ENCODE measurements around the gene CYB5D1. TPM values are rescaled to one million over a fixed set of nuclear protein-coding genes. Genes with fewer than 3 reads are reported as not detected.
"Not testable (repeated sequence)": the region's sequence is repeated elsewhere in the genome, so short reads cannot be mapped to it uniquely, and the experiment has no call there.

The CYB5D1 gene
- polyA plus RNA-seq, 5 donors, result 18.7 to 22.7 (median 19.6) TPM

DNA sequence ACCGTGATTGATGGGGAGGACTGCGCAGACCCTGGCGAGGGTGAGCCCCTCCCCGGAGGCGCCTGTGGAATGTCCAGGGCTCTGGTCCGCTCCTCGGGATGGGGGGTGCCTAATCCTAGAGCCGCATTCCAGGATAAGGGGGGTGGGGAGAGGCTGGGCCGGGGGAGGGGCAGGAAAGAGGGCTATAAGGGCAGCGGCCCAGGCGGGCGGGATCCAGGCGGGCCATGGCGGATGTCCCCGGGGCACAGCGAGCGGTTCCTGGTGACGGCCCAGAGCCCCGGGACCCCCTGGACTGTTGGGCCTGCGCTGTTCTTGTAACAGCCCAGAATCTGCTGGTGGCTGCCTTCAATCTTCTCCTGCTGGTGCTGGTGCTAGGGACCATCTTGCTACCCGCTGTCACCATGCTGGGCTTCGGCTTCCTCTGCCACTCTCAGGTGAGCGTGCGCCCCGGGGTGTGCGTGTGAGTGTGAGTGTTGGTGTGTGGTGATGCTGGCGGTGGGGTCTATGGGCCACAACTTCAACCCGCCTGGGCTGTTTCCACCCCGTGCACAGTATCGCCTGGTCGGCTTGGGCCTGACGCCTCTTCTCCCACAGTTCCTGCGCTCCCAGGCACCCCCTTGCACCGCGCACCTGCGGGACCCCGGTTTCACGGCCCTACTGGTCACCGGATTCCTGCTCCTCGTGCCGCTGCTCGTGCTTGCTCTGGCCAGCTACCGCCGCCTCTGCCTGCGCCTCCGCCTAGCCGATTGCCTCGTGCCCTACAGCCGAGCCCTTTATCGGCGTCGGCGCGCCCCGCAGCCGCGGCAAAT is 2.7 kb upstream of the CYB5D1 start, which contains the start of gene TMEM88:
Gene TMEM88 (plus strand): TSS at position 216 of the 809 bp plus-strand sequence. CDS start 9 bp downstream, at position 225.
- DNase-seq, result no peak

- DNase-seq, result no peak
Observed at GRCh38 chr17:7855660-7856010, 2.2 kb upstream of the CYB5D1 start.

GRCh38 chr17:7856011-7856810 is 1.6 kb upstream of the CYB5D1 start:
- no peak for DNase-seq

GRCh38 chr17:7856811-7857712 is 741 bp upstream of the CYB5D1 start, which contains the start of gene NAA38:
TSS of gene NAA38 (minus strand) at chr17:7857559. CDS start at chr17:7857463, 96 bp downstream.
- peak; percentile 99 to 100 for DNase-seq

- no peak for DNase-seq
Observed at GRCh38 chr17:7858522-7858810, 663 bp downstream of the CYB5D1 start.

DNA sequence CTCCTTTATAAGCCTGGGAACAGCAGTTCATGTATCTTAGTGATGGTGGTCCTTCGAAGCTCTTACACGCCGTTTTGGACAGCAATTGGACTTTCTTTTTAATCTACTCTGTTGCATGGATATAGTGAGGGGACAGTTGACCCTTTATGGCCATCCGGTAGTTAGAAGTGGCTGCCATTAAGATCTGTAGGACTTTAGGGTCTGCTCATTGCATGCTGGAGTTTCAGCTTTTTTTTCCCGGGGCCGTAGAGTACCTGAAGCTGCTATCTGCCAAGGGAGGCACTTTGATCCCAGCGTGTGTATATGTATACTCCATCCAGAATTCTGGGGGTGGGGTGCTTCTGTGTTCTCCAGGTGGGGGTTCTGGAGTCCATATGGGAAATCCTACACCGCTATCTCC is 1.2 kb downstream of the CYB5D1 start:
- DNase-seq, result no peak

DNA sequence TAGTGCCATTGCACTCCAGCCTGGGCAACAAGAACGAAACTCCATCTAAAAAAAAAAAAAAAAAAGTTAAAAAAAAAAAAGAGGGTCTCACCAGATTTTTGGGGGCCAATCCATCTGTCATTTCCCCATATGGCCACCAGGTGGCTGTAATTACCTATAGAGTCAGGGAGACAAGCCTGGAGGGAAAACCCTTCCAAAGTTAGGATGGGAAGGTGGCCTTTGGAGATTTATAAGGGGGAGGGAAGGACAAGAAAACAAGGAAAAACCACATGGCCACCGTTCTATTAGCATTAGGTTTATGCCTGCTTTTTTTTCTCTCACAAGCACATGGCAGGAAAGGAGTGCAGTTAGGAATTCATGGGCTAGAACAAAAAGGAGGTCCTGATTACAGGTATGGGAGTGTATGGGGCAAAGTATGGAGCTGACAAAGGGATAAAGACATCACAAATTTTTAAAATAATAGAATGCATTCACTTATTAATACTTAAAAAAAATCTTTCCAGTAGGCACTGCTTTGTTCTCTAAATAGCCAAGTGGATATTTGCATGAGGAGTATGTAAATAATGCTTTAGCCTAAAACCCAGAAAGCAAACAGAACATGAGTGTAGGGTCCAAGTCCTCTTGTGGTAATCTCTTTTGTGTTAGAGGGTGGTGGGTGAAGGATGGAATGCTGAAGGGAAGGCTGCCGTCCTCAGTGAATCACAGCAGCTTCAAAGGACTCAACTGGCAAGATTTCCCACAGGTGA is 5.1 kb downstream of the CYB5D1 start:
- DNase-seq, result peak in 1 of 2 donors; percentile 45

DNA sequence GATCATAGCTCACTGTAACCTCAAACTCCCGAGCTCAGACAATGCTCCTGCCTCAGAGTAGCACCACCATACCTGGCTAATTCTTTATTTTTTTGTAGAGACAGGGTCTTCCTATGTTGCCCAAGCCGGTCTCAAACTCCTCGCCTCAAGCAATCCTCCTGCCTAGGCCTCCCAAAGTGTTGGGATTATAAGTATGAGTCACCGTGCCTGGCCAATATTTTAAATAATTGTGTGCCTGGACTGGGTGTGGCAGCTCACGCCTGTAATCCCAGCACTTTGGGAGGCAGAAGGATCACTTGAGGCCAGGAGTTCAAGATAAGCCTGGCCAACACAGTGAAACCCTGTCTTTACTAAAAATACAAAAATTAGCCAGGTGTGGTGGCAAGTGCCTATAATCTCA is 6.6 kb downstream of the CYB5D1 start:
- DNase-seq, result not testable (repeated sequence)

GRCh38 chr17:7864995-7865650 is 7.3 kb downstream of the CYB5D1 start:
- DNase-seq, result no peak

- no peak for DNase-seq
Observed at GRCh38 chr17:7867881-7868329, 10.1 kb downstream of the CYB5D1 start.

DNA sequence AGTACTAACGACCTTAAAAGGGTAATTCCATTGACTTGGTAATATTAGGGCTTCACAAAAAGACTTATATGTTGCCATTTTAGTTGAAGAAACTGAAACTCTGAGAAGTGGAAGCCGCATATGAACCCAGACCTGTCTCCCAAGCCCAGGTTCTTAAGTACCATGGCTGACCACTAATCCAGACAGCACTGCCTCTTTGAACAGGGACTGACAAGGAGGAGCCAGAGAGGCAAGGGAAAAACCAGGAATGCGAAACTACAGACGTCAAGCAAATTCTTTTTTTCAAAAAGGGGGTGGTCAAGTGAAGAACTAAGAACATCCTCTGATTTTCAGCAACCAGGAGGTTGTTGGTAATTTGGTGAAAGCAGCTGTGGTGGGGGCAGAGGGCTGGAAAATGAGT is 15.2 kb downstream of the CYB5D1 start:
- no peak for DNase-seq

- DNase-seq, result no peak
Observed at GRCh38 chr17:7875804-7876370, 18.1 kb downstream of the CYB5D1 start.

GRCh38 chr17:7878234-7878633 is 20.4 kb downstream of the CYB5D1 start:
- no peak for DNase-seq

- no peak for DNase-seq
Observed at GRCh38 chr17:7880076-7880868, 22.5 kb downstream of the CYB5D1 start.

DNA sequence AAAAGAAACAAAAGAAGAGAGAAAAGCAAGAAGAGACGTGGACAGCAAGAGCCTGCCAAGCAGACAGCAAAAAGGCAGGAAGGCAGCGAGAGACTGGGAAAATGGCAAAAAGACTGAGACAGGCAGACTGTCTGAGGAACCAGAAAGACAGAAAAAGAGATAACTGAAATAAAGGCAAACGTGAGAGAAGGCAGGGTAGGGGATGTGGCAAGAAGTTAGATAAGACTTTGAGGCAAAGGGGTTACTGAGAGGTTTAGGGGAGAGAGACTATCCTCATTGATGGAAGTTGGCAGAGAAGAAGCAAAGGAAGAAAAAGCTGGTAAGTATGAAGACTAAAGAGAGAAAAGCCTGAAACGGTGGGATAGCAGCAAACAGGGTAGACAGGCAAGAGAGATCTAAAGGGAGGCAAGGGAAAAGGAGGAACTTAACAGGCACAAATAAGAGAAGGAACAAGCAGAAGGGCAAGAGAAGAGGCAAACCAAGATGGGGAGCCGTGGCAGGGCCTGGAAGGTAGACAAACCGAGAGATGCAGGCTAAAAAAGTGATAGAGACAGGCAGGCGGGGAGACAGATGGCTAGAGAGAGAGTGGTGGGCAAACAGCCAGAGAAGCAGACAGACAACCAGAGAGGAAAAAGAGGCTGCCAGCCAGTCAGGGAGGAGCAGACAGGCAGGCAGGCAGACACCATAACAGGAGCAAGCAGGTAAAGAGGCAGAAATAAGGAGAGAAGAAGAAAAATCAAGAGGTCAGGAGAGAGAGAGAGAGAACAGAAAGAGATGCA is 23.7 kb downstream of the CYB5D1 start:
- DNase-seq, result no peak

DNA sequence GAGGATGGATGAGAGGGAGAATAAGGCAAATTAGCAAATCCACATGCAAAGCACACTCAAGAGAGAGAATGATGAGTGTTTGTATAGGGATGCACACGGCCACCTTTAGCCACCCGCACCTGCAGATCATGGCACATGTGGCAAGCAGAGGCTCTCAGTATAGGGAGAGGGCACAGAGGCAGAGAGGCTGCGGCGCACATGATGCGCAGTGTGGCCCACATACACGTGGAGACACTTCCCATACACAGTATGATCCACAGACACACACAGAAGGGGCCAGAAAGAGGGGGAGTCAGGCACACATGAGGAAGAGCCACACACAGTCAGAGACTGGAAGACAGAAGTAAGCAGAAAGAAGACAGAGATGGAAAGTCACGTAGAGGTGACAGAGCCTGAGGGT is 24.3 kb downstream of the CYB5D1 start:
- no peak for DNase-seq

GRCh38 chr17:7882629-7883028 is 24.8 kb downstream of the CYB5D1 start:
- no peak for DNase-seq

GRCh38 chr17:7883781-7884386 is 26.1 kb downstream of the CYB5D1 start:
- DNase-seq, result peak; percentile 54 to 64

All from right lung (tissue), 5 donors.